Ishikawa (cell line): ENCODE data around the gene GAPDHS.

ENCODE experiments used
- CEBPB ChIP-seq: IDR thresholded peaks from 2 replicates; pipeline ENCODE4 v1.6.1; 2012
- EGR1 ChIP-seq: IDR thresholded peaks from 2 replicates; pipeline ENCODE4 v1.6.1; 2012
- EP300 ChIP-seq: IDR thresholded peaks from 2 replicates; pipeline ENCODE4 v1.6.1; 2012; ENCODE audit warnings: borderline replicate concordance
- FOXM1 ChIP-seq: IDR thresholded peaks from 2 replicates; pipeline ENCODE4 v1.6.1; 2012; ENCODE audit warnings: low read depth, borderline replicate concordance
- MAX ChIP-seq: IDR thresholded peaks from 2 replicates; pipeline ENCODE4 v1.6.1; 2012
- REST ChIP-seq: IDR thresholded peaks from 2 replicates; pipeline ENCODE4 v1.6.1; 2012; ENCODE audit warnings: low read depth, mild to moderate bottlenecking
- TAF1 ChIP-seq: IDR thresholded peaks from 2 replicates; pipeline ENCODE4 v1.6.1; 2012; ENCODE audit warnings: low read depth, mild to moderate bottlenecking

GRCh38 chr19:35585848-35586247, 52.6 kb downstream of the GAPDHS start, which contains the start of gene PMIS2:
- TF ChIP-seq TAF1 (no peak), EGR1 (no peak), EP300 (no peak), FOXM1 (no peak), CEBPB (no peak), MAX (no peak), REST (no peak)
